ENCODE measurements around the gene FOXN1.
"Not testable (repeated sequence)": the region's sequence is repeated elsewhere in the genome, so short reads cannot be mapped to it uniquely, and the experiment has no call there.

FOXN1 gene

GRCh38 chr17:28467456-28468025 is 38.6 kb upstream of the FOXN1 start:
- H3K4me3 ChIP-seq (replicated peaks; ENCODE audit: low read depth, low read length): no peak overlapping the region
- no peak for DNase-seq (ENCODE audit: extremely low read depth, low read depth)
- no peak for TF ChIP-seq CTCF (IDR thresholded peaks at IDR 0.05; ENCODE audit: low read depth, low read length, missing control alignments)

- not testable (repeated sequence) for H3K4me3 ChIP-seq (replicated peaks; ENCODE audit: low read depth, low read length); DNase-seq (ENCODE audit: extremely low read depth, low read depth)
Observed at GRCh38 chr17:28468033-28468735, 38.0 kb upstream of the FOXN1 start.

GRCh38 chr17:28468781-28469180 is 37.4 kb upstream of the FOXN1 start:
- H3K4me3 ChIP-seq (replicated peaks; ENCODE audit: low read depth, low read length): no peak overlapping the region
- no peak for DNase-seq (ENCODE audit: extremely low read depth, low read depth)
- no peak for TF ChIP-seq CTCF (IDR thresholded peaks at IDR 0.05; ENCODE audit: low read depth, low read length, missing control alignments)

- no peak for DNase-seq (ENCODE audit: extremely low read depth, low read depth)
- H3K4me3 ChIP-seq (replicated peaks; ENCODE audit: low read depth, low read length): no peak overlapping the region
- TF ChIP-seq CTCF (IDR thresholded peaks at IDR 0.05; ENCODE audit: low read depth, low read length, missing control alignments): no peak
Observed at GRCh38 chr17:28469376-28469775, 36.8 kb upstream of the FOXN1 start.

- TF ChIP-seq CTCF (IDR thresholded peaks at IDR 0.05; ENCODE audit: low read depth, low read length, missing control alignments): no peak
- no peak overlapping the region for H3K4me3 ChIP-seq (replicated peaks; ENCODE audit: low read depth, low read length)
- no peak for DNase-seq (ENCODE audit: extremely low read depth, low read depth)
Observed at GRCh38 chr17:28470266-28470913, 35.8 kb upstream of the FOXN1 start.

GRCh38 chr17:28470914-28471366 is 35.2 kb upstream of the FOXN1 start:
- no peak for TF ChIP-seq CTCF (IDR thresholded peaks at IDR 0.05; ENCODE audit: low read depth, low read length, missing control alignments)
- H3K4me3 ChIP-seq (replicated peaks; ENCODE audit: low read depth, low read length): no peak overlapping the region
- DNase-seq (ENCODE audit: extremely low read depth, low read depth): no peak

- no peak overlapping the region for H3K4me3 ChIP-seq (replicated peaks; ENCODE audit: low read depth, low read length)
- DNase-seq (ENCODE audit: extremely low read depth, low read depth): no peak
- no peak for TF ChIP-seq CTCF (IDR thresholded peaks at IDR 0.05; ENCODE audit: low read depth, low read length, missing control alignments)
Observed at GRCh38 chr17:28471531-28472342, 34.4 kb upstream of the FOXN1 start.
